ENCODE data around the gene KCMF1. TPM values are rescaled to one million over a fixed set of nuclear protein-coding genes. Genes with fewer than 3 reads are reported as not detected.

The KCMF1 gene
- total and polyA plus RNA-seq, 2 donors from 2014 or later = 21.0 to 64.3 TPM

GRCh38 chr2:85024372-85025047 lies 53.5 kb downstream of the KCMF1 start:
- intact Hi-C loops (cut with DNase I) = no loop called here
- H3K4me3 ChIP-seq (ENCODE audit: low read length in 3 of 3) = no peak overlapping the region
- no peak overlapping the region for H3K9ac ChIP-seq (ENCODE audit: low read length in 3 of 3)
- H3K4me1 ChIP-seq (ENCODE audit: control insufficient read depth in 2 of 3, insufficient read depth in 2 of 3, low read depth in 1 of 3, low read length in 3 of 3) = no peaks in the 10 kb centered on the region
- FAIRE-seq (no peak), DNase-seq (no peak)
- no peak overlapping the region for H3K27ac ChIP-seq (ENCODE audit: low read depth in 2 of 2, low read length in 2 of 2)
- H3K27me3 ChIP-seq (ENCODE audit: control insufficient read depth, insufficient read depth, low read length) = no peaks in the 10 kb centered on the region
- TF ChIP-seq CTCF (IDR thresholded peaks at IDR 0.05; ENCODE audit: borderline replicate concordance, extremely low read depth, insufficient read depth) = no peak
- H3K36me3 ChIP-seq (ENCODE audit: control insufficient read depth in 2 of 3, insufficient read depth in 3 of 3, low read length in 3 of 3) = peaks cover 0 to 6% (median 0%) of the 10 kb centered on the region in 3 donors
- H3K9me3 ChIP-seq (ENCODE audit: control insufficient read depth in 2 of 3, insufficient read depth in 1 of 3, low read length in 3 of 3) = no peaks in the 10 kb centered on the region

- no peak for DNase-seq
- FAIRE-seq = no peak
- H3K4me3 ChIP-seq (ENCODE audit: low read length in 3 of 3) = no peak overlapping the region
- no peak for TF ChIP-seq CTCF (IDR thresholded peaks at IDR 0.05; ENCODE audit: borderline replicate concordance, extremely low read depth, insufficient read depth)
- no peak overlapping the region for H3K27ac ChIP-seq (ENCODE audit: low read depth in 2 of 2, low read length in 2 of 2)
- no peaks in the 10 kb centered on the region for H3K9me3 ChIP-seq (ENCODE audit: control insufficient read depth in 2 of 3, insufficient read depth in 1 of 3, low read length in 3 of 3)
- intact Hi-C loops (cut with DNase I) = no loop called here
- H3K27me3 ChIP-seq (ENCODE audit: control insufficient read depth, insufficient read depth, low read length) = no peaks in the 10 kb centered on the region
- H3K4me1 ChIP-seq (ENCODE audit: control insufficient read depth in 2 of 3, insufficient read depth in 2 of 3, low read depth in 1 of 3, low read length in 3 of 3) = no peaks in the 10 kb centered on the region
- H3K9ac ChIP-seq (ENCODE audit: low read length in 3 of 3) = no peak overlapping the region
- H3K36me3 ChIP-seq (ENCODE audit: control insufficient read depth in 2 of 3, insufficient read depth in 3 of 3, low read length in 3 of 3) = peaks cover 0 to 18% (median 3%) of the 10 kb centered on the region in 3 donors
These were observed 61.7 kb downstream of the KCMF1 start for GRCh38 chr2:85032621-85033020.

GRCh38 chr2:85033388-85033787 lies 62.4 kb downstream of the KCMF1 start:
- no peak for FAIRE-seq
- intact Hi-C loops (cut with DNase I) = no loop called here

More at GRCh38 chr2:85033388-85033787, 62.4 kb downstream of the KCMF1 start:
- no peak overlapping the region for H3K4me3 ChIP-seq (ENCODE audit: low read length in 3 of 3)
- H3K27me3 ChIP-seq (ENCODE audit: control insufficient read depth, insufficient read depth, low read length) = no peaks in the 10 kb centered on the region
- H3K4me1 ChIP-seq (ENCODE audit: control insufficient read depth in 2 of 3, insufficient read depth in 2 of 3, low read depth in 1 of 3, low read length in 3 of 3) = no peaks in the 10 kb centered on the region
- H3K36me3 ChIP-seq (ENCODE audit: control insufficient read depth in 2 of 3, insufficient read depth in 3 of 3, low read length in 3 of 3) = peaks cover 0 to 18% (median 7%) of the 10 kb centered on the region in 3 donors
- H3K9me3 ChIP-seq (ENCODE audit: control insufficient read depth in 2 of 3, insufficient read depth in 1 of 3, low read length in 3 of 3) = no peaks in the 10 kb centered on the region
- DNase-seq = no peak
- H3K9ac ChIP-seq (ENCODE audit: low read length in 3 of 3) = no peak overlapping the region
- H3K27ac ChIP-seq (ENCODE audit: low read depth in 2 of 2, low read length in 2 of 2) = no peak overlapping the region
- TF ChIP-seq CTCF (IDR thresholded peaks at IDR 0.05; ENCODE audit: borderline replicate concordance, extremely low read depth, insufficient read depth) = no peak

Data from kidney (tissue), 14 donors.